HEK293 (cell line): ENCODE data around the gene TRABD.

ENCODE experiments used
- CTCF ChIA-PET: fragments of 350-600 bp; formaldehyde crosslinking; extraction: SDS; loops from one replicate; lab custom pipeline; 2021; ENCODE audit warnings: antibody characterized with exemption; lab: Yijun Ruan, JAX
- POLR2A ChIA-PET: fragments of 300-600 bp; formaldehyde crosslinking; extraction: SDS; loops from one replicate; lab custom pipeline; 2020; ENCODE audit warnings: antibody characterized with exemption, inconsistent platforms; lab: Yijun Ruan, JAX
- H3K27ac ChIP-seq: fragments of 200-500 bp; sonication (Bioruptor generic); 2 replicates; pipeline ENCODE4 v1.5.1; 2014; ENCODE audit warnings: low read depth, low read length, control low read depth, inconsistent platforms; ENCODE audit errors: extremely low read depth
- H3K36me3 ChIP-seq, 2 experiments: fragments of 200-500 bp in 1 of 2; sonication (Bioruptor generic) in 1 of 2; 1 replicate in 1 of 2; 2 replicates in 1 of 2; pipeline ENCODE4 v1.5.1; 2014 to 2017; ENCODE audit warnings: inconsistent platforms in 2 of 2, low read length in 2 of 2; ENCODE audit not compliant: control insufficient read depth in 2 of 2, insufficient read depth in 1 of 2
- H3K4me1 ChIP-seq: fragments of 200-500 bp; sonication (Bioruptor generic); 2 replicates; pipeline ENCODE4 v1.5.1; 2014; ENCODE audit warnings: mild to moderate bottlenecking, low read length, inconsistent platforms; ENCODE audit not compliant: control insufficient read depth, insufficient read depth
- H3K4me3 ChIP-seq: 2 replicates; pipeline ENCODE4 v1.5.1; 2011; ENCODE audit warnings: low read depth, mild to moderate bottlenecking, control low read depth, low read length, moderate library complexity
- H3K9me3 ChIP-seq: fragments of 200-500 bp; sonication (Bioruptor generic); 2 replicates; pipeline ENCODE4 v1.5.1; 2014; ENCODE audit warnings: low read depth, low read length, inconsistent platforms; ENCODE audit not compliant: control insufficient read depth, insufficient read depth
- BCL11A ChIP-seq: fragments of 450-650 bp; formaldehyde crosslinking; IDR thresholded peaks from 2 replicates; pipeline ENCODE4 v1.5.1; 2016; ENCODE audit warnings: low read depth, missing biosample characterization, missing genetic modification characterization
- EGR2 ChIP-seq: fragments of 450-650 bp; formaldehyde crosslinking; IDR thresholded peaks from 2 replicates; pipeline ENCODE4 v1.5.1; 2016; ENCODE audit warnings: low read depth, missing biosample characterization, missing genetic modification characterization
- GLIS1 ChIP-seq: fragments of 450-650 bp; formaldehyde crosslinking; IDR thresholded peaks from 2 replicates; pipeline ENCODE4 v1.5.1; 2016; ENCODE audit warnings: missing biosample characterization, missing genetic modification characterization
- GLIS2 ChIP-seq: fragments of 450-650 bp; formaldehyde crosslinking; IDR thresholded peaks from 2 replicates; pipeline ENCODE4 v1.5.1; 2016; ENCODE audit warnings: missing biosample characterization, missing genetic modification characterization
- OSR2 ChIP-seq: fragments of 450-650 bp; formaldehyde crosslinking; IDR thresholded peaks from 2 replicates; pipeline ENCODE4 v1.5.1; 2016; ENCODE audit warnings: missing biosample characterization, missing genetic modification characterization
- PATZ1 ChIP-seq: fragments of 450-650 bp; formaldehyde crosslinking; IDR thresholded peaks from 2 replicates; pipeline ENCODE4 v1.5.1; 2016; ENCODE audit warnings: missing biosample characterization, missing genetic modification characterization
- PRDM4 ChIP-seq: fragments of 450-650 bp; formaldehyde crosslinking; IDR thresholded peaks from 2 replicates; pipeline ENCODE4 v1.5.1; 2017; ENCODE audit warnings: missing biosample characterization, missing genetic modification characterization
- REST ChIP-seq: fragments of 450-650 bp; formaldehyde crosslinking; IDR thresholded peaks from 2 replicates; pipeline ENCODE4 v1.5.1; 2016; ENCODE audit warnings: missing biosample characterization, missing genetic modification characterization
- ZBTB8A ChIP-seq: fragments of 450-650 bp; formaldehyde crosslinking; IDR thresholded peaks from 2 replicates; pipeline ENCODE4 v1.5.1; 2016; ENCODE audit warnings: missing biosample characterization, missing genetic modification characterization
- ZIC2 ChIP-seq: fragments of 450-650 bp; formaldehyde crosslinking; IDR thresholded peaks from 2 replicates; pipeline ENCODE4 v1.5.1; 2016; ENCODE audit warnings: missing biosample characterization, missing genetic modification characterization
- ZNF157 ChIP-seq: fragments of 450-650 bp; formaldehyde crosslinking; IDR thresholded peaks from 2 replicates; pipeline ENCODE4 v1.5.1; 2016; ENCODE audit warnings: missing biosample characterization, missing genetic modification characterization
- ZNF280C ChIP-seq: fragments of 450-650 bp; formaldehyde crosslinking; IDR thresholded peaks from 2 replicates; pipeline ENCODE4 v1.5.1; 2016; ENCODE audit warnings: missing biosample characterization, missing genetic modification characterization
- ZNF350 ChIP-seq: fragments of 450-650 bp; formaldehyde crosslinking; IDR thresholded peaks from 2 replicates; pipeline ENCODE4 v1.5.0; 2017; ENCODE audit warnings: missing biosample characterization, mild to moderate bottlenecking, missing genetic modification characterization
- ZNF48 ChIP-seq: fragments of 450-650 bp; formaldehyde crosslinking; IDR thresholded peaks from 2 replicates; pipeline ENCODE4 v1.5.1; 2016; ENCODE audit warnings: missing biosample characterization, missing genetic modification characterization
- ZNF488 ChIP-seq: fragments of 450-650 bp; formaldehyde crosslinking; IDR thresholded peaks from 2 replicates; pipeline ENCODE4 v1.5.1; 2016; ENCODE audit warnings: missing biosample characterization, missing genetic modification characterization
- ZNF510 ChIP-seq: fragments of 450-650 bp; formaldehyde crosslinking; IDR thresholded peaks from 2 replicates; pipeline ENCODE4 v1.5.1; 2018; ENCODE audit warnings: mild to moderate bottlenecking, missing genetic modification characterization, missing biosample characterization; ENCODE audit not compliant: insufficient replicate concordance
- ZNF513 ChIP-seq: fragments of 450-650 bp; IDR thresholded peaks from 2 replicates; pipeline ENCODE4 v1.5.1; 2018; ENCODE audit warnings: missing biosample characterization, missing genetic modification characterization
- ZNF549 ChIP-seq: fragments of 450-650 bp; IDR thresholded peaks from 2 replicates; pipeline ENCODE4 v1.5.1; 2018; ENCODE audit warnings: missing biosample characterization, missing genetic modification characterization, mild to moderate bottlenecking, inconsistent platforms, moderate library complexity
- ZNF560 ChIP-seq: fragments of 450-650 bp; formaldehyde crosslinking; IDR thresholded peaks from 2 replicates; pipeline ENCODE4 v1.5.1; 2017; ENCODE audit warnings: missing biosample characterization, missing genetic modification characterization, borderline replicate concordance
- ZNF677 ChIP-seq: fragments of 450-650 bp; IDR thresholded peaks from 2 replicates; pipeline ENCODE4 v1.5.0; 2018; ENCODE audit warnings: missing biosample characterization, mild to moderate bottlenecking, missing genetic modification characterization, moderate library complexity
- ZNF747 ChIP-seq: fragments of 450-650 bp; formaldehyde crosslinking; IDR thresholded peaks from 2 replicates; pipeline ENCODE4 v1.5.1; 2016; ENCODE audit warnings: missing biosample characterization, missing genetic modification characterization
- ZNF776 ChIP-seq: fragments of 450-650 bp; formaldehyde crosslinking; IDR thresholded peaks from 2 replicates; pipeline ENCODE4 v1.5.0; 2017; ENCODE audit warnings: missing biosample characterization, missing genetic modification characterization, borderline replicate concordance
- ZNF785 ChIP-seq: fragments of 450-650 bp; formaldehyde crosslinking; IDR thresholded peaks from 2 replicates; pipeline ENCODE4 v1.5.1; 2016; ENCODE audit warnings: missing biosample characterization, missing genetic modification characterization

TRABD gene

GRCh38 chr22:50207383-50208140, 21.8 kb downstream of the TRABD start:
- no peak overlapping the region for H3K4me3 ChIP-seq
- H3K4me1 ChIP-seq = no peaks in the 10 kb centered on the region
- POLR2A ChIA-PET = interaction anchor here (0.7 to 1.0 kb wide), 2 partner anchors 59 to 351 kb away, joined by 4 read pairs; no protein-coding TSS in a partner anchor
- H3K36me3 ChIP-seq = peaks cover 23 to 87% of the 10 kb centered on the region in 2 experiments
- H3K27ac ChIP-seq = no peak overlapping the region
- H3K9me3 ChIP-seq = no peaks in the 10 kb centered on the region
- CTCF ChIA-PET = interaction anchor here (0.7 to 2.8 kb wide), 8 partner anchors 17 to 193 kb away, joined by 3 to 13 read pairs (median 4); no protein-coding TSS in a partner anchor
- TF ChIP-seq OSR2 (tag by site-specific recombination) = no peak
- no peak for TF ChIP-seq ZNF488 (tag by site-specific recombination)
- TF ChIP-seq GLIS2 (tag by site-specific recombination) = peak; percentile 23; the same call in 1 of the 2 replicates
- TF ChIP-seq ZNF513 (tag by site-specific recombination) = no peak
- TF ChIP-seq ZNF677 (tag by site-specific recombination) = no peak
- no peak for TF ChIP-seq PRDM4 (tag by site-specific recombination)
- TF ChIP-seq ZNF549 (tag by site-specific recombination) = no peak
- TF ChIP-seq ZNF776 = no peak
- peak; percentile 44 for TF ChIP-seq GLIS1 (tag by site-specific recombination)
- no peak for TF ChIP-seq PATZ1 (tag by site-specific recombination)
- no peak for TF ChIP-seq EGR2 (tag by site-specific recombination)
- TF ChIP-seq ZIC2 (tag by site-specific recombination) = peak; percentile 64; the same call in 1 of the 2 replicates
- TF ChIP-seq REST (tag by site-specific recombination) = no peak
- no peak for TF ChIP-seq ZNF48 (tag by site-specific recombination)
- no peak for TF ChIP-seq ZNF747 (tag by site-specific recombination)
- TF ChIP-seq ZBTB8A (tag by site-specific recombination) = no peak
- no peak for TF ChIP-seq ZNF785 (tag by site-specific recombination)
- TF ChIP-seq ZNF510 = no peak
- TF ChIP-seq ZNF280C = no peak
- TF ChIP-seq ZNF350 (tag by site-specific recombination) = no peak
- TF ChIP-seq BCL11A (tag by site-specific recombination) = no peak
- no peak for TF ChIP-seq ZNF157 (tag by site-specific recombination)
- TF ChIP-seq ZNF560 (tag by site-specific recombination) = no peak
